ENCODE data around the gene RTCB.

DNA sequence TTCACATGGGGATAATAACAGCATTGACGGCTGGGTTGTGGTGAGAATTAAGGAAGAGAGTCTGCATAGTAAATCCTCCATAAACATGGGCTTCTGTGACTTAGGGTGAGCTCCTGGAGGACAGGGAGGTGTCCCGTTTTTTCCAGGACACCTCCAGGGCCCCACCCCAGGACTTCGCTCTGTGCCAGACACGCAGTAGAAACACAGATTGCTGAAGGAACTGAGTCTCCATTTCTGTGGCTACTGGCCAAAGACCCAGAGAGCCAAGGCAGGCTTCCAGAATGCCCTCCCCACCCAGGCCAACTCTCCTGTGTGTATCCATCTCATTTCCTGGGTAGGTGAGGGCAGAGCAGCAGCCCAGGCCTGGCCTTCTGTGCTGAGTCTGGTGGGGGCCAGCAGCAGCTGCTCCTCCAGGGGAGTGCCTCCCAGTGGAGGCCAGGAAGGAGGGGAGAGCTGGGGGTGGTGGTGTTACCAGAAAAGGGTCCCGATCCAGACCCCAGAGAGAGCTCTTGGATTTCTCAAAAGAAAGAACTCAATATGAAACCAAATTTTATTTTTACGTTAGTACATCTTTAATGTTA lies 63.9 kb downstream of the RTCB start:
- TF ChIP-seq GATA2 (CRISPR knock-in tag; IDR thresholded peaks at IDR 0.05) (no peak), EZH2phosphoT487 (IDR thresholded peaks at IDR 0.05; ENCODE audit: borderline replicate concordance, low read depth) (no peak), CTCF (IDR thresholded peaks at IDR 0.05) (no peak), JUND (IDR thresholded peaks at IDR 0.05) (no peak), SIN3A (IDR thresholded peaks at IDR 0.05; ENCODE audit: borderline replicate concordance, low read depth, low read length) (no peak), TAF1 (IDR thresholded peaks at IDR 0.05; ENCODE audit: borderline replicate concordance, low read depth, low read length) (no peak), RFX5 (IDR thresholded peaks at IDR 0.05; ENCODE audit: low read length) (no peak), NFIC (IDR thresholded peaks at IDR 0.05; ENCODE audit: borderline replicate concordance) (no peak), FOXM1 (IDR thresholded peaks at IDR 0.05; ENCODE audit: low read depth) (no peak), SMC3 (IDR thresholded peaks at IDR 0.05; ENCODE audit: low read depth, low read length) (no peak), POLR2AphosphoS5 (IDR thresholded peaks at IDR 0.05; ENCODE audit: low read depth, low read length) (no peak)
- TF ChIP-seq, protein P1, sequence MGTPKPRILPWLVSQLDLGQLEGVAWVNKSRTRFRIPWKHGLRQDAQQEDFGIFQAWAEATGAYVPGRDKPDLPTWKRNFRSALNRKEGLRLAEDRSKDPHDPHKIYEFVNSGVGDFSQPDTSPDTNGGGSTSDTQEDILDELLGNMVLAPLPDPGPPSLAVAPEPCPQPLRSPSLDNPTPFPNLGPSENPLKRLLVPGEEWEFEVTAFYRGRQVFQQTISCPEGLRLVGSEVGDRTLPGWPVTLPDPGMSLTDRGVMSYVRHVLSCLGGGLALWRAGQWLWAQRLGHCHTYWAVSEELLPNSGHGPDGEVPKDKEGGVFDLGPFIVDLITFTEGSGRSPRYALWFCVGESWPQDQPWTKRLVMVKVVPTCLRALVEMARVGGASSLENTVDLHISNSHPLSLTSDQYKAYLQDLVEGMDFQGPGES (IDR thresholded peaks at IDR 0.05; ENCODE audit: low read depth, low read length): no peak
